GM18520 (cell line): Measurements from ENCODE around the gene PCCA.
"Not testable (repeated sequence)": the region's sequence is repeated elsewhere in the genome, so short reads cannot be mapped to it uniquely, and the experiment has no call there.

Experiments
- ATAC-seq: cut with Tn5 transposase; IDR thresholded peaks from one replicate; pipeline ENCODE4 v1.9.1; 2021; ENCODE audit not compliant: unreplicated experiment

Gene PCCA

GRCh38 chr13:100298116-100298681 lies 209.3 kb downstream of the PCCA start:
- no peak for ATAC-seq

GRCh38 chr13:100298691-100299090 lies 209.8 kb downstream of the PCCA start:
- ATAC-seq = no peak

- ATAC-seq = no peak
These were observed 211.3 kb downstream of the PCCA start for GRCh38 chr13:100300243-100300642.

- no peak for ATAC-seq
These were observed 211.8 kb downstream of the PCCA start for GRCh38 chr13:100300708-100301107.

GRCh38 chr13:100301418-100301817 lies 212.5 kb downstream of the PCCA start:
- ATAC-seq = no peak

GRCh38 chr13:100302391-100302790 lies 213.5 kb downstream of the PCCA start:
- ATAC-seq = no peak

GRCh38 chr13:100304229-100304628 lies 215.3 kb downstream of the PCCA start:
- ATAC-seq = no peak

- ATAC-seq = no peak
These were observed 216.5 kb downstream of the PCCA start for GRCh38 chr13:100305398-100305797.

GRCh38 chr13:100306030-100306429 lies 217.1 kb downstream of the PCCA start:
- no peak for ATAC-seq

GRCh38 chr13:100306434-100306999 lies 217.6 kb downstream of the PCCA start:
- ATAC-seq = no peak

GRCh38 chr13:100314132-100314910 lies 225.4 kb downstream of the PCCA start:
- no peak for ATAC-seq

- ATAC-seq = no peak
These were observed 226.6 kb downstream of the PCCA start for GRCh38 chr13:100315522-100315921.

GRCh38 chr13:100318473-100318872 lies 229.6 kb downstream of the PCCA start:
- not testable (repeated sequence) for ATAC-seq

GRCh38 chr13:100323937-100324336 lies 235.0 kb downstream of the PCCA start:
- no peak for ATAC-seq

GRCh38 chr13:100330662-100331061 lies 241.8 kb downstream of the PCCA start:
- ATAC-seq = no peak

GRCh38 chr13:100333141-100333540 lies 244.2 kb downstream of the PCCA start:
- ATAC-seq = no peak

GRCh38 chr13:100334214-100334613 lies 245.3 kb downstream of the PCCA start:
- no peak for ATAC-seq

- ATAC-seq = no peak
These were observed 248.1 kb downstream of the PCCA start for GRCh38 chr13:100336795-100337516.

GRCh38 chr13:100338275-100338674 lies 249.4 kb downstream of the PCCA start:
- ATAC-seq = no peak

- ATAC-seq = no peak
These were observed 250.6 kb downstream of the PCCA start for GRCh38 chr13:100339411-100339940.

GRCh38 chr13:100340865-100341264 lies 252.0 kb downstream of the PCCA start:
- ATAC-seq = no peak
